ENCODE measurements around the gene RXYLT1.
"Not testable (repeated sequence)": the region's sequence is repeated elsewhere in the genome, so short reads cannot be mapped to it uniquely, and the experiment has no call there.

Gene RXYLT1

DNA sequence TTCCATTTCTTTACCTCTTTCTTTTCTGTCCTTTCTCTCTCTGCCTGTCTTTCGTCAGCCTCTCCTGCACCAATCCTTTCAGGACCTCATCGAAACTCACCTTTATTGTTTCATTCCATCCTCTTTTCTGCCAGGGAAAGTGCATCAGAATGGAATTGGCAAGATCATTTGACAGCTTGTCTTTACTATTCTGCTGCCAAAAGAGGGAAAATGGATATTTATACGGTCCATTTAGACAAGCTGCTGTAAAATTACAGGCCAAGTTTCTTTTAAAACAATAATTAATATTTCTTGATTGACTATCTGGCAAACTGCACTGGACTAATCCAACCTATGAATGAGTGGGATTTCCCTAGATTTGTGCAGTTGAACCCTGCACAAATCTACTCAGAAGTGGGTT lies 57.2 kb downstream of the RXYLT1 start:
- H3K4me3 ChIP-seq (ENCODE audit: insufficient read depth, low read depth, low read length, poor library complexity, severe bottlenecking) = no peak overlapping the region
- H3K27ac ChIP-seq (ENCODE audit: insufficient read depth, low read length, poor library complexity, severe bottlenecking) = no peak overlapping the region
- peaks cover 8% of the 10 kb centered on the region for H3K27me3 ChIP-seq (replicated peaks; ENCODE audit: control insufficient read depth, insufficient read depth, low read length, poor library complexity, severe bottlenecking)
- no peak for DNase-seq
- no peaks in the 10 kb centered on the region for H3K4me1 ChIP-seq (ENCODE audit: control insufficient read depth, insufficient read depth, low read length, poor library complexity, severe bottlenecking)
- H3K36me3 ChIP-seq (ENCODE audit: control insufficient read depth, insufficient read depth, low read length) = no peaks in the 10 kb centered on the region
- H3K9me3 ChIP-seq (ENCODE audit: control insufficient read depth, low read length) = no peaks in the 10 kb centered on the region

DNA sequence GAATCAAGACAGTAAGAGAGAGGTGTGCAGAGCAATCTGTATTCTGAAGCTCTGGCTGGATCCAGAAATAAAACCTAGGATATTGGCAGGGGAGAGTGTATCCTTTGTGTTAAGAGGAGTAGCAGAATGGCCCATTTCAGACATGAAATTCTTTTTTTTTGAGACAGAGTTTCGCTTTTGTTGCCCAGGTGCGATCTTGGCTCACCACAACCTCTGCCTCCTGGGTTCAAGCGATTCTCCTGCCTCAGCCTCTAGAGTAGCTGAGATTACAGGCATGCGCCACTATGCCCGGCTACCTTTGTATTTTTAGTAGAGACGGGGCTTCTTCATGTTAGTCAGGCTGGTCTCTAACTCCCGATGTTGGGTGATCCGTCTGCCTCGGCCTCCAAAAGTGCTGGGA lies 58.7 kb downstream of the RXYLT1 start:
- Histone ChIP-seq H3K4me3 (ENCODE audit: insufficient read depth, low read depth, low read length, poor library complexity, severe bottlenecking) (no peak overlapping the region), H3K4me1 (ENCODE audit: control insufficient read depth, insufficient read depth, low read length, poor library complexity, severe bottlenecking) (no peaks in the 10 kb centered on the region), H3K27me3 (replicated peaks; ENCODE audit: control insufficient read depth, insufficient read depth, low read length, poor library complexity, severe bottlenecking) (peaks cover 8% of the 10 kb centered on the region), H3K9me3 (ENCODE audit: control insufficient read depth, low read length) (no peaks in the 10 kb centered on the region), H3K36me3 (ENCODE audit: control insufficient read depth, insufficient read depth, low read length) (no peaks in the 10 kb centered on the region), H3K27ac (ENCODE audit: insufficient read depth, low read length, poor library complexity, severe bottlenecking) (no peak overlapping the region)
- no peak for DNase-seq

DNA sequence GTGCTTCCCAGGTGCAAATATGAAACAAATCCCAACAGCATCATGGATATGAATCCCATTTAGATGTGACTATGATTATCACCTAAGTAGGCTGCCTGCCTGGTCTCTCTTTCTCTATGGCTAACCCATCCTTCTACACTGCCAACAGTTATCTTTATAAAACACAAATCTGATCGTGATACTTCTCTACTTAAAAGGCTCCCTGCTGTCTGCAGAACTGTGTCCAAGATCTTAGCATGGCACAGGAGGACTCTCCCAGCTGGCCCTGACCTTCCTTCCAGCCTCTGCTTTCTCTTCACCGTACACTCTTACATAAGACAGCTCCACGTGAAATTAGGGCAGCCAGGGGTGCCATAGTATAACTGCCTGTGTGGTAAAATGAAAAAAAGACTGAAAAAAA lies 61.3 kb downstream of the RXYLT1 start:
- H3K4me1 ChIP-seq (ENCODE audit: control insufficient read depth, insufficient read depth, low read length, poor library complexity, severe bottlenecking) = peaks cover 4% of the 10 kb centered on the region
- peaks cover 6% of the 10 kb centered on the region for H3K27me3 ChIP-seq (replicated peaks; ENCODE audit: control insufficient read depth, insufficient read depth, low read length, poor library complexity, severe bottlenecking)
- no peaks in the 10 kb centered on the region for H3K9me3 ChIP-seq (ENCODE audit: control insufficient read depth, low read length)
- H3K36me3 ChIP-seq (ENCODE audit: control insufficient read depth, insufficient read depth, low read length) = no peaks in the 10 kb centered on the region
- DNase-seq = no peak
- no peak overlapping the region for H3K4me3 ChIP-seq (ENCODE audit: insufficient read depth, low read depth, low read length, poor library complexity, severe bottlenecking)
- no peak overlapping the region for H3K27ac ChIP-seq (ENCODE audit: insufficient read depth, low read length, poor library complexity, severe bottlenecking)

DNA sequence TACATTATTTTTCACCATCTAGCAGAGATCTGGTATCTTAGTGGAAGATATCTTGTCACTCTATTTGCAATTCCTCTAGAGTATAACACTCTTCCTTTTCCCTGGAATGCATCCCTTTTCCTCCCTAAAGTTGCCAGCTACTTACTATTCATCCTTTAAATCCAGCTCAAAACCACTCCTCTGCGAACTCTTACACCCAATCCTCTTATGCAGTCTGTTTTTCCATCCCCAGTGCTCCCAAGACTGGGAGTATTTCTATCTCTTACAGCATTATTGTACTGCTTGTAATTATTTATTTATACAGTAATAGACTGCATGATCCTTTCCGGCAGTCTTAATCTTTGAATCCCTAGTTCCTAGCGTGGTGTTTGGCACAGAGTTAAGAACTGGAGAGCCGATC lies 61.9 kb downstream of the RXYLT1 start:
- no peak for DNase-seq
- Histone ChIP-seq H3K36me3 (ENCODE audit: control insufficient read depth, insufficient read depth, low read length) (no peaks in the 10 kb centered on the region), H3K4me1 (ENCODE audit: control insufficient read depth, insufficient read depth, low read length, poor library complexity, severe bottlenecking) (peaks cover 4% of the 10 kb centered on the region), H3K27me3 (replicated peaks; ENCODE audit: control insufficient read depth, insufficient read depth, low read length, poor library complexity, severe bottlenecking) (peaks cover 6% of the 10 kb centered on the region), H3K4me3 (ENCODE audit: insufficient read depth, low read depth, low read length, poor library complexity, severe bottlenecking) (no peak overlapping the region), H3K27ac (ENCODE audit: insufficient read depth, low read length, poor library complexity, severe bottlenecking) (no peak overlapping the region), H3K9me3 (ENCODE audit: control insufficient read depth, low read length) (no peaks in the 10 kb centered on the region)

DNA sequence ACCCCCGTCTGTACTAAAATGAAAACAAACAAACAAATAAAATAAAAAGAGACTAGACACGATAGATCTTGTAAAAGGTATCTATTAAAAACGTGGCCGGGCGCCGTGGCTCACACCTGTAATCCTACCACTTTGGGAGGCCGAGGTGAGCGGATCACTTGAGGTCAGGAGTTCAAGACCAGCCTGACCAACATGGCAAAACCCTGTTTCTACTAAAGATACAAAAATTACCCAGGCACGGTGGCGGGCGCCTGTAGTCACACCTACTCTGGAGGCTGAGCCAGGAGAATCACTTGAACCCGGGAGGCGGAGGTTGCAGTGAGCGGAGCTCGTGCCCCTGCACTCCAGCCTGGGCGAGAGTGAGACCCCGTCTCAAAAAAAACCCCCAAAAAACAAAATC lies 63.0 kb downstream of the RXYLT1 start:
- H3K27me3 ChIP-seq (replicated peaks; ENCODE audit: control insufficient read depth, insufficient read depth, low read length, poor library complexity, severe bottlenecking); H3K4me1 ChIP-seq (ENCODE audit: control insufficient read depth, insufficient read depth, low read length, poor library complexity, severe bottlenecking); H3K9me3 ChIP-seq (ENCODE audit: control insufficient read depth, low read length); H3K27ac ChIP-seq (ENCODE audit: insufficient read depth, low read length, poor library complexity, severe bottlenecking); H3K36me3 ChIP-seq (ENCODE audit: control insufficient read depth, insufficient read depth, low read length); H3K4me3 ChIP-seq (ENCODE audit: insufficient read depth, low read depth, low read length, poor library complexity, severe bottlenecking); DNase-seq: not testable (repeated sequence)

DNA sequence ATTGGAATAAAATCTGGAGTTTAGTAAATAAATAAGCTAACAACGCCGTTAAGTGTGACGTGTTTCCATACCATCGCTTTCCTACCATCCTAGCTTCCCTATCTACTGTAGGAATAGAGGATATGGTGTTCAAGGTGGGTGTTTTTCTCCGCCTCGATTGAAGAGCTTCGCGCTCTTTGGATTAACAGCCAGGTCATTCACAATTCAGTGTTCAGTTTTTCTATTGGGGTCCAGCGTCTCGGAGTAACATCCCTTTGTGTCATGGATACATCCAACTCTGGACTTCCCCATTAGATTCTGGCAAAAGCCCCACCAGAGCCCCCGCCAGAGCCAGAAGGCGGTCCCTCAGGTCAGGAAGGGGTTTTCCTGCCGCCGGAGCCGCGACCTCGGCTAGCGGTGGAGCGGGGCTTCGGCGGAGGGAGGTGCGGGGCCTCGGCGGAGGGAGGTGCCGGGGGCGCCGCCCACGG lies 63.6 kb downstream of the RXYLT1 start:
- H3K9me3 ChIP-seq (ENCODE audit: control insufficient read depth, low read length) = no peaks in the 10 kb centered on the region
- DNase-seq = no peak
- peaks cover 4% of the 10 kb centered on the region for H3K4me1 ChIP-seq (ENCODE audit: control insufficient read depth, insufficient read depth, low read length, poor library complexity, severe bottlenecking)
- peak overlapping the region; percentile 75 for H3K4me3 ChIP-seq (ENCODE audit: insufficient read depth, low read depth, low read length, poor library complexity, severe bottlenecking)
- no peaks in the 10 kb centered on the region for H3K36me3 ChIP-seq (ENCODE audit: control insufficient read depth, insufficient read depth, low read length)
- H3K27me3 ChIP-seq (replicated peaks; ENCODE audit: control insufficient read depth, insufficient read depth, low read length, poor library complexity, severe bottlenecking) = peaks cover 6% of the 10 kb centered on the region
- no peak overlapping the region for H3K27ac ChIP-seq (ENCODE audit: insufficient read depth, low read length, poor library complexity, severe bottlenecking)

DNA sequence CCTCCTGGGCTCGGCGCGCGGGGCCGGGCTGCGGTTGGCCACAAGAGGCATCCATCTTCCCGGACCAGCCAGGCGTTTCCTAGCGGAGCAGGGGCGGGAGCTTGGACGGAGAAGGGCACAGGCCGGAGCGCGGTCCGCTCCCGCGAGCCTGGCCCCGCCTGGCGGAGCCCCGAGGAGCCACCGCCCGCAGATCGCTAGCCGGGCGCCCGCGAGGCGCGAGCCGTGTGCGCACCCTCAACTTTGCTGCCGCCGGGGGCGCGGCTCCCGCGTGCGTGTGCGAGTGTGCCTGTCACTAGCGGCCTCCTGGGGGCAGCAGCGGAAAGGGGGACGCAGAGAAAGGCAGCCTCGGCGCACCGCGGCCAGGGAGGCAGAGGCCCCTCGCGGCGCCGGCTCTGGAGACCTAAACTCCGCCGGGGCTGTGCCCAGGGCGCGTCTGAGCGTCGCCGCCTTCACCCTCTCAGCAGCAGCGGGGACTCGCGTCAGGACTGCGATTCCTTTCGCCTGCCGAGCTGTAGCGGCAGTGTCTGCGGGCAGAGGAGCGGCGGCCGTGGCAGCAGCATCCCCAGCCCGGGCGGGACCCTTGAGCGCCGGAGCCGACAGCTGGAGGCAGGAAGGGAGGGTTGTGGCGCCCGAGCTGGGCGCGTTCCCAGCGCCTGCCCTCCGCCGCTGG lies 64.1 kb downstream of the RXYLT1 start:
- Histone ChIP-seq H3K4me1 (ENCODE audit: control insufficient read depth, insufficient read depth, low read length, poor library complexity, severe bottlenecking) (peaks cover 4% of the 10 kb centered on the region), H3K36me3 (ENCODE audit: control insufficient read depth, insufficient read depth, low read length) (no peaks in the 10 kb centered on the region), H3K27me3 (replicated peaks; ENCODE audit: control insufficient read depth, insufficient read depth, low read length, poor library complexity, severe bottlenecking) (peaks cover 6% of the 10 kb centered on the region), H3K27ac (ENCODE audit: insufficient read depth, low read length, poor library complexity, severe bottlenecking) (no peak overlapping the region), H3K9me3 (ENCODE audit: control insufficient read depth, low read length) (no peaks in the 10 kb centered on the region), H3K4me3 (ENCODE audit: insufficient read depth, low read depth, low read length, poor library complexity, severe bottlenecking) (peak overlapping the region; percentile 75)
- peak; percentile 44 to 52 (median 45) for DNase-seq

DNA sequence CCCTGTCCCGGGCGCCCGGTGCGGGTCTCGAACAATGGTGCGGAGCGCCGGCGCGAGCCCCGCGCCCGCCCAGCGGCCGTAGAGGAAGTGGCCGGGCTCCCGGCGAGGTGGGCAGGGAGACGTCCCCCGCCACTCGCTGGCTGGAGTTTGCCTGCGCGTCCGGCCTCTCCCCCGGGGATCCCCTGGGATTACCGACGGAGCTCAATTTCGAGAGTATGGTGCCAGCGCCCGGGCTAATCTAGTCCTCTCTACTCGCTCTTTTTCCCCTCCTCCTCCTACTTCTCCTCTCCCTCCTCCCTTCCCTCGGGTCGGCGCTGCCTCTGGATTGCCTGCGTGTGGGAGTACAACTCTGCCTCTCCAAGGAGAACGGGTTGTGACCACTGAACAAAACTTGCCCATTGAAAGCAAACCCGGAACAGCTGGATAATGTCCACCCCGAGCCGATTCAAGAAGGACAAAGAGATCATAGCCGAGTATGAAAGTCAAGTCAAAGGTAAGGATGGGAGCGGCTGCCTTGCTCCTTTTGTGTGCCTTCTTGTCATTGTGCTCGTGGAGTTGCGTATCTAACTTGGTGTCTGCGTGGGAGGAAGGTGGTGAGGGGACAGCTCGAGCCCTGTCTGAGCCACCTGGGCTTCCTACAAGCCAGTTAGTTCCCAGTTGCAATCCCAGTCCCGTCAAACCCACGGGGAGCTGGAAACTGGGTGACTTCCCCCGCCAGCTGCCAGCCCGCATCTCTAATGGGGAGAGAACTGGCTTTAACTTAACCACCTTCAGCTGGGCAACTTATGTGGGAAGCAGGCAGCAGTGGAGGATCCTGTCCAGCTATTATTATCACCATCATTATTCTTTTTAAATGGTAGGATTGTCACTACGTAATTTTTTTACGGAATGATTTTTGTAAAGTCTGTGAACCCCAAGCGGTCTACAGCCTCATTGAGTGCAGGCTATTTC lies 65.0 kb downstream of the RXYLT1 start, which contains the start of gene SRGAP1:
TSS of gene SRGAP1 (plus strand) at position 310 of the 951 bp plus-strand sequence. CDS start at position 427, 117 bp downstream.
- no peaks in the 10 kb centered on the region for H3K9me3 ChIP-seq (ENCODE audit: control insufficient read depth, low read length)
- no peaks in the 10 kb centered on the region for H3K36me3 ChIP-seq (ENCODE audit: control insufficient read depth, insufficient read depth, low read length)
- peaks cover 6% of the 10 kb centered on the region for H3K27me3 ChIP-seq (replicated peaks; ENCODE audit: control insufficient read depth, insufficient read depth, low read length, poor library complexity, severe bottlenecking)
- H3K4me3 ChIP-seq (ENCODE audit: insufficient read depth, low read depth, low read length, poor library complexity, severe bottlenecking) = peak within 1 kb of the TSS; percentile 75
- H3K27ac ChIP-seq (ENCODE audit: insufficient read depth, low read length, poor library complexity, severe bottlenecking) = no peak within 1 kb of the TSS
- peaks cover 4% of the 10 kb centered on the region for H3K4me1 ChIP-seq (ENCODE audit: control insufficient read depth, insufficient read depth, low read length, poor library complexity, severe bottlenecking)
- DNase-seq = no peak

DNA sequence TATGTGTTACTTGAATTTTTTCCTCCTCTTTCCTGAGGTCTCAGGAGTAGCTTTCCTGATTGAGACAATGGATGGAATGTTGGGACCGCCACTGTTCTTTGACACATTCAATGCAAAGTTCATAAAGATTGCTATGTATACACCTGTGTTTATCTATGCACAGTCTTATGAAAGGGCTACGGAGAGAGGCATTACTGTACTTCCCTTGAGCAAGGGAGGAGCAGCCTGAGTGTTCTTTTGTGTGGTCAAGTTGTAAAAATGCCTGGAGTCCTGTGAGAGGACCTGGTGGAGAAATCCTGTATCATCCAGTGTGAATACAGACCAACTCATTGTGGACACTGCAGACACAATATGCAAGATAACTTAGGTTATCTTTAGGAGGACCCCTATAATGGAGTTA lies 66.0 kb downstream of the RXYLT1 start:
- no peak overlapping the region for H3K27ac ChIP-seq (ENCODE audit: insufficient read depth, low read length, poor library complexity, severe bottlenecking)
- peaks cover 4% of the 10 kb centered on the region for H3K4me1 ChIP-seq (ENCODE audit: control insufficient read depth, insufficient read depth, low read length, poor library complexity, severe bottlenecking)

More for the DNA sequence above, 66.0 kb downstream of the RXYLT1 start:
- Histone ChIP-seq H3K4me3 (ENCODE audit: insufficient read depth, low read depth, low read length, poor library complexity, severe bottlenecking) (no peak overlapping the region), H3K9me3 (ENCODE audit: control insufficient read depth, low read length) (no peaks in the 10 kb centered on the region), H3K36me3 (ENCODE audit: control insufficient read depth, insufficient read depth, low read length) (no peaks in the 10 kb centered on the region), H3K27me3 (replicated peaks; ENCODE audit: control insufficient read depth, insufficient read depth, low read length, poor library complexity, severe bottlenecking) (peaks cover 6% of the 10 kb centered on the region)
- DNase-seq = no peak

All from effector memory CD4-positive, alpha-beta T cell (primary cell).